HK-2 (cell line): ENCODE results near the gene COQ3.
A peak's percentile ranks its signal among the peaks of the same experiment; 100 is the strongest.

Experiments used
- DNase-seq: peaks from one replicate; pipeline ENCODE4 v3.0.0-alpha.2; 2018; ENCODE audit not compliant: unreplicated experiment

Gene COQ3

GRCh38 chr6:99393698-99394531 is at the start of gene COQ3:
COQ3 (minus strand) TSS chr6:99394195; CDS start chr6:99394179, 16 bp downstream.
- DNase-seq, result peak; percentile 87

GRCh38 chr6:99434702-99435530 is 40.9 kb upstream of the COQ3 start:
- no peak for DNase-seq

- DNase-seq, result peak; percentile 41
Observed at GRCh38 chr6:99432877-99433276, 38.9 kb upstream of the COQ3 start.

GRCh38 chr6:99431901-99432300 is 37.9 kb upstream of the COQ3 start:
- DNase-seq, result no peak

GRCh38 chr6:99427988-99428387 is 34.0 kb upstream of the COQ3 start:
- DNase-seq, result no peak

- DNase-seq, result no peak
Observed at GRCh38 chr6:99426451-99426757, 32.4 kb upstream of the COQ3 start.

- peak; percentile 83 for DNase-seq
Observed at GRCh38 chr6:99425647-99426450, 31.9 kb upstream of the COQ3 start.

GRCh38 chr6:99424761-99425646 is 31.0 kb upstream of the COQ3 start, which contains the start of gene PNISR:
PNISR (minus strand) TSS chr6:99425308; CDS start chr6:99414659, 10,649 bp downstream.
- peak; percentile 92 for DNase-seq

GRCh38 chr6:99424022-99424421 is 30.0 kb upstream of the COQ3 start:
- DNase-seq, result no peak

- DNase-seq, result no peak
Observed at GRCh38 chr6:99422912-99423311, 28.9 kb upstream of the COQ3 start.

- DNase-seq, result no peak
Observed at GRCh38 chr6:99416892-99417767, 23.1 kb upstream of the COQ3 start.

- DNase-seq, result no peak
Observed at GRCh38 chr6:99416226-99416625, 22.2 kb upstream of the COQ3 start.

GRCh38 chr6:99415446-99415845 is 21.5 kb upstream of the COQ3 start:
- DNase-seq, result no peak

GRCh38 chr6:99412065-99412464 is 18.1 kb upstream of the COQ3 start:
- DNase-seq, result no peak

GRCh38 chr6:99409672-99410071 is 15.7 kb upstream of the COQ3 start:
- DNase-seq, result no peak

GRCh38 chr6:99407076-99407475 is 13.1 kb upstream of the COQ3 start:
- DNase-seq, result no peak

- DNase-seq, result no peak
Observed at GRCh38 chr6:99402448-99402847, 8.5 kb upstream of the COQ3 start.

GRCh38 chr6:99397287-99397686 is 3.3 kb upstream of the COQ3 start:
- no peak for DNase-seq

GRCh38 chr6:99393366-99393697 is 663 bp downstream of the COQ3 start:
- no peak for DNase-seq

GRCh38 chr6:99390896-99391295 is 3.1 kb downstream of the COQ3 start:
- no peak for DNase-seq
